ENCODE data around the gene KRT26.

The KRT26 gene

DNA sequence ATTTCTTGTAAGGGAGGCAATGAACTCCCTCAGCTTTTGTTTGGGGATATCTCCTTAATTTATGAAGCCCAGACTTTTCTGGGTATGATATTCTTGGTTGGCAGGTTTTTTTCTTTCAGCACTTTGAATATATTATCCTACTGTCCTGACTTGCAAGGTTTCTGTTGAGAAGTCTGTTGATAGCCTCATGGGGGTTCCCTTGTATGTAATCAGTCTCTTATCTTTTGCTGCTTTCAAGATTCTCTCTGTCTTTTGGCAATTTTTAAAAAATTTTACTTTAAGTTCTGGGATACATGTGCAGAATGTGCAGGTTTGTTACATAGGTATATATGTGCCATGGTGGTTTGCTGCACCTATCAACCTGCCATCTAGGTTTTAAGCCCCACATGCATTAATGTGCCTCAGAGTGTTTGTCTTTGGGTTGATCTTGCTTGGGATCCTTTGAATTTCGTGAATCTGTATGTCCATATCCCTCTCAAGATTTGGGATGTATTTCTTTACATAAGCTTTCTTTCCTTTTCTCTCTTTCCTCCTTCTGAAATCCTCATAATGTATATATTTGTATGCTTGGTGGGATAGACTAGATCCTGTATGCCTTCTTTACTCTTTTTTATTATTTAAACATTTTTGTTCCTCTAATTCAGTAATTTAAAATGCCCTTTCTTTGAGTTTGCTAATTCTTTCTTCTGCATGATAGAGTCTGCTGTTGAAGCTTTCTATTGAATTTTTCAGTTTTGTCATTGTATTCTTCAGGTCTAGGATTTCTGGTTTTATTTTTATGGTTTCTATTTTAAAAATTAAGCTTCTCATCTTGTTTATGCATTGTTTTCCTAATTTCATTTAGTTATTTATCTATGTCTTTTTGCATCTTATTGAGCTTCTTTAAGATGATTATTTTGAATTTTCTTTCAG lies 11.6 kb downstream of the KRT26 start:
- H3K9me3 ChIP-seq (ENCODE audit: control insufficient read depth, insufficient read depth, low read depth, low read length) = no peaks in the 10 kb centered on the region

DNA sequence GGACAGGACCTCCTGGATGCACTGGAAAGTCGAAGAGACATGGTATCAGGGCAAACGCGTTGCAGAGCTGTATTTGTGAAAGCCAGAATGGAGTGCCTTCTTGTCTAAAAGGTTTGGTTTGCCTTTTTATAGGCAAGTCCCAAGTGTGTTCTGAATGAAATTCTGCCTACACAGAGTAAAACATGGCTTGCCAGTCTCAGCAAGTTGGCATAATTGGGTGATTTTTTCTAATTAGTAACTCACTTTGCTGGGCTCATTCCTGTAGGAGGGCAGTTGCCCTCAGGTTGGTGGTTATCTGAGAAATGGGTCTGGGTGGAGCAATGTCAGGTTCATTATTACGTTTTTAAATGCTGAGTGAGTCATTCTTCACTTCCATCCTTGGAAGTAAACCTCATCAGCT lies 16.8 kb downstream of the KRT26 start, which contains the start of gene KRT25:
KRT25 (minus strand) TSS at position 101 of the 400 bp plus-strand sequence; CDS start at position 41, 60 bp downstream.
- TF ChIP-seq, protein P1, sequence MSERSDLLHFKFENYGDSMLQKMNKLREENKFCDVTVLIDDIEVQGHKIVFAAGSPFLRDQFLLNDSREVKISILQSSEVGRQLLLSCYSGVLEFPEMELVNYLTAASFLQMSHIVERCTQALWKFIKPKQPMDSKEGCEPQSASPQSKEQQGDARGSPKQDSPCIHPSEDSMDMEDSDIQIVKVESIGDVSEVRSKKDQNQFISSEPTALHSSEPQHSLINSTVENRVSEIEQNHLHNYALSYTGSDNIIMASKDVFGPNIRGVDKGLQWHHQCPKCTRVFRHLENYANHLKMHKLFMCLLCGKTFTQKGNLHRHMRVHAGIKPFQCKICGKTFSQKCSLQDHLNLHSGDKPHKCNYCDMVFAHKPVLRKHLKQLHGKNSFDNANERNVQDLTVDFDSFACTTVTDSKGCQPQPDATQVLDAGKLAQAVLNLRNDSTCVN (tag by site-specific recombination; optimal IDR thresholded peaks at IDR 0.05) = no peak
- TF ChIP-seq ZNF521 (tag by site-specific recombination; IDR thresholded peaks at IDR 0.05) (no peak), ZNF404 (tag by site-specific recombination; IDR thresholded peaks at IDR 0.05) (no peak), ZNF514 (tag by site-specific recombination; IDR thresholded peaks at IDR 0.05) (no peak), ZNF664 (tag by site-specific recombination; IDR thresholded peaks at IDR 0.05) (no peak), ZSCAN30 (tag by site-specific recombination; IDR thresholded peaks at IDR 0.05) (no peak), ZNF16 (tag by site-specific recombination; IDR thresholded peaks at IDR 0.05; ENCODE audit: low read depth) (no peak), ZNF184 (tag by site-specific recombination; IDR thresholded peaks at IDR 0.05) (no peak)
- TF ChIP-seq, protein P2, sequence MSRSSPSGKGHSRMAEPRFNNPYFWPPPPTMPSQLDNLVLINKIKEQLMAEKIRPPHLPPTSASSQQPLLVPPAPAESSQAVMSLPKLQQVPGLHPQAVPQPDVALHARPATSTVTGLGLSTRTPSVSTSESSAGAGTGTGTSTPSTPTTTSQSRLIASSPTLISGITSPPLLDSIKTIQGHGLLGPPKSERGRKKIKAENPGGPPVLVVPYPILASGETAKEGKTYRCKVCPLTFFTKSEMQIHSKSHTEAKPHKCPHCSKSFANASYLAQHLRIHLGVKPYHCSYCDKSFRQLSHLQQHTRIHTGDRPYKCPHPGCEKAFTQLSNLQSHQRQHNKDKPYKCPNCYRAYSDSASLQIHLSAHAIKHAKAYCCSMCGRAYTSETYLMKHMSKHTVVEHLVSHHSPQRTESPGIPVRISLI (tag by site-specific recombination; IDR thresholded peaks at IDR 0.05) = no peak
- TF ChIP-seq, protein P3, sequence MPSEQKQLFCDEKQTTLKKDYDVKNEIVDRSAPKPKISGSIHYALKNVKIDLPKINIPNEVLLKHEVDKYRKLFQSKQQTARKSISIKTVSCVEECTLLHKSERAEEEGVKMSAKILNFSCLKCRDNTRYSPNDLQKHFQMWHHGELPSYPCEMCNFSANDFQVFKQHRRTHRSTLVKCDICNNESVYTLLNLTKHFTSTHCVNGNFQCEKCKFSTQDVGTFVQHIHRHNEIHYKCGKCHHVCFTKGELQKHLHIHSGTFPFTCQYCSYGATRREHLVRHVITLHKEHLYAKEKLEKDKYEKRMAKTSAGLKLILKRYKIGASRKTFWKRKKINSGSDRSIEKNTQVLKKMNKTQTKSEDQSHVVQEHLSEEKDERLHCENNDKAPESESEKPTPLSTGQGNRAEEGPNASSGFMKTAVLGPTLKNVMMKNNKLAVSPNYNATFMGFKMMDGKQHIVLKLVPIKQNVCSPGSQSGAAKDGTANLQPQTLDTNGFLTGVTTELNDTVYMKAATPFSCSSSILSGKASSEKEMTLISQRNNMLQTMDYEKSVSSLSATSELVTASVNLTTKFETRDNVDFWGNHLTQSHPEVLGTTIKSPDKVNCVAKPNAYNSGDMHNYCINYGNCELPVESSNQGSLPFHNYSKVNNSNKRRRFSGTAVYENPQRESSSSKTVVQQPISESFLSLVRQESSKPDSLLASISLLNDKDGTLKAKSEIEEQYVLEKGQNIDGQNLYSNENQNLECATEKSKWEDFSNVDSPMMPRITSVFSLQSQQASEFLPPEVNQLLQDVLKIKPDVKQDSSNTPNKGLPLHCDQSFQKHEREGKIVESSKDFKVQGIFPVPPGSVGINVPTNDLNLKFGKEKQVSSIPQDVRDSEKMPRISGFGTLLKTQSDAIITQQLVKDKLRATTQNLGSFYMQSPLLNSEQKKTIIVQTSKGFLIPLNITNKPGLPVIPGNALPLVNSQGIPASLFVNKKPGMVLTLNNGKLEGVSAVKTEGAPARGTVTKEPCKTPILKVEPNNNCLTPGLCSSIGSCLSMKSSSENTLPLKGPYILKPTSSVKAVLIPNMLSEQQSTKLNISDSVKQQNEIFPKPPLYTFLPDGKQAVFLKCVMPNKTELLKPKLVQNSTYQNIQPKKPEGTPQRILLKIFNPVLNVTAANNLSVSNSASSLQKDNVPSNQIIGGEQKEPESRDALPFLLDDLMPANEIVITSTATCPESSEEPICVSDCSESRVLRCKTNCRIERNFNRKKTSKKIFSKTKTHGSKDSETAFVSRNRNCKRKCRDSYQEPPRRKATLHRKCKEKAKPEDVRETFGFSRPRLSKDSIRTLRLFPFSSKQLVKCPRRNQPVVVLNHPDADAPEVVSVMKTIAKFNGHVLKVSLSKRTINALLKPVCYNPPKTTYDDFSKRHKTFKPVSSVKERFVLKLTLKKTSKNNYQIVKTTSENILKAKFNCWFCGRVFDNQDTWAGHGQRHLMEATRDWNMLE (tag by site-specific recombination; conservative IDR thresholded peaks at IDR 0.05; ENCODE audit: low read depth) = no peak
- TF ChIP-seq, protein P4, sequence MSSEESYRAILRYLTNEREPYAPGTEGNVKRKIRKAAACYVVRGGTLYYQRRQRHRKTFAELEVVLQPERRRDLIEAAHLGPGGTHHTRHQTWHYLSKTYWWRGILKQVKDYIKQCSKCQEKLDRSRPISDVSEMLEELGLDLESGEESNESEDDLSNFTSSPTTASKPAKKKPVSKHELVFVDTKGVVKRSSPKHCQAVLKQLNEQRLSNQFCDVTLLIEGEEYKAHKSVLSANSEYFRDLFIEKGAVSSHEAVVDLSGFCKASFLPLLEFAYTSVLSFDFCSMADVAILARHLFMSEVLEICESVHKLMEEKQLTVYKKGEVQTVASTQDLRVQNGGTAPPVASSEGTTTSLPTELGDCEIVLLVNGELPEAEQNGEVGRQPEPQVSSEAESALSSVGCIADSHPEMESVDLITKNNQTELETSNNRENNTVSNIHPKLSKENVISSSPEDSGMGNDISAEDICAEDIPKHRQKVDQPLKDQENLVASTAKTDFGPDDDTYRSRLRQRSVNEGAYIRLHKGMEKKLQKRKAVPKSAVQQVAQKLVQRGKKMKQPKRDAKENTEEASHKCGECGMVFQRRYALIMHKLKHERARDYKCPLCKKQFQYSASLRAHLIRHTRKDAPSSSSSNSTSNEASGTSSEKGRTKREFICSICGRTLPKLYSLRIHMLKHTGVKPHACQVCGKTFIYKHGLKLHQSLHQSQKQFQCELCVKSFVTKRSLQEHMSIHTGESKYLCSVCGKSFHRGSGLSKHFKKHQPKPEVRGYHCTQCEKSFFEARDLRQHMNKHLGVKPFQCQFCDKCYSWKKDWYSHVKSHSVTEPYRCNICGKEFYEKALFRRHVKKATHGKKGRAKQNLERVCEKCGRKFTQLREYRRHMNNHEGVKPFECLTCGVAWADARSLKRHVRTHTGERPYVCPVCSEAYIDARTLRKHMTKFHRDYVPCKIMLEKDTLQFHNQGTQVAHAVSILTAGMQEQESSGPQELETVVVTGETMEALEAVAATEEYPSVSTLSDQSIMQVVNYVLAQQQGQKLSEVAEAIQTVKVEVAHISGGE (tag by site-specific recombination; conservative IDR thresholded peaks at IDR 0.05; ENCODE audit: low read depth) = no peak
- TF ChIP-seq, protein P5, sequence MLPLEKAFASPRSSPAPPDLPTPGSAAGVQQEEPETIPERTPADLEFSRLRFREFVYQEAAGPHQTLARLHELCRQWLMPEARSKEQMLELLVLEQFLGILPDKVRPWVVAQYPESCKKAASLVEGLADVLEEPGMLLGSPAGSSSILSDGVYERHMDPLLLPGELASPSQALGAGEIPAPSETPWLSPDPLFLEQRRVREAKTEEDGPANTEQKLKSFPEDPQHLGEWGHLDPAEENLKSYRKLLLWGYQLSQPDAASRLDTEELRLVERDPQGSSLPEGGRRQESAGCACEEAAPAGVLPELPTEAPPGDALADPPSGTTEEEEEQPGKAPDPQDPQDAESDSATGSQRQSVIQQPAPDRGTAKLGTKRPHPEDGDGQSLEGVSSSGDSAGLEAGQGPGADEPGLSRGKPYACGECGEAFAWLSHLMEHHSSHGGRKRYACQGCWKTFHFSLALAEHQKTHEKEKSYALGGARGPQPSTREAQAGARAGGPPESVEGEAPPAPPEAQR (tag by site-specific recombination; IDR thresholded peaks at IDR 0.05) = no peak
- ChIA-PET CTCF (interaction anchor here (0.8 to 0.9 kb wide), 3 partner anchors 63 to 911 kb away, joined by 3 read pairs; no protein-coding TSS in a partner anchor), POLR2A (no interaction called here)
- no peaks in the 10 kb centered on the region for H3K36me3 ChIP-seq (ENCODE audit: control insufficient read depth in 2 of 2, insufficient read depth in 1 of 2, low read length in 2 of 2)
- H3K4me1 ChIP-seq (ENCODE audit: control insufficient read depth, insufficient read depth, low read length) = no peaks in the 10 kb centered on the region
- H3K9me3 ChIP-seq (ENCODE audit: control insufficient read depth, insufficient read depth, low read depth, low read length) = no peaks in the 10 kb centered on the region
- H3K4me3 ChIP-seq (ENCODE audit: low read depth, low read length) = no peak within 1 kb of the TSS
- no peak within 1 kb of the TSS for H3K27ac ChIP-seq (ENCODE audit: extremely low read depth, low read depth, low read length)

More for the DNA sequence above, 11.6 kb downstream of the KRT26 start:
- Histone ChIP-seq H3K4me3 (ENCODE audit: low read depth, low read length) (no peak overlapping the region), H3K4me1 (ENCODE audit: control insufficient read depth, insufficient read depth, low read length) (no peaks in the 10 kb centered on the region), H3K36me3 (ENCODE audit: control insufficient read depth in 2 of 2, insufficient read depth in 1 of 2, low read length in 2 of 2) (no peaks in the 10 kb centered on the region), H3K27ac (ENCODE audit: extremely low read depth, low read depth, low read length) (no peak overlapping the region)
- ChIA-PET POLR2A (no interaction called here), CTCF (interaction anchor here (0.6 to 0.7 kb wide), 3 partner anchors 25 to 1285 kb away, joined by 3 to 4 read pairs (median 3); no protein-coding TSS in a partner anchor)
- peak; percentile 94 for TF ChIP-seq ZNF791 (tag by site-specific recombination; IDR thresholded peaks at IDR 0.05)
- TF ChIP-seq, protein P6, sequence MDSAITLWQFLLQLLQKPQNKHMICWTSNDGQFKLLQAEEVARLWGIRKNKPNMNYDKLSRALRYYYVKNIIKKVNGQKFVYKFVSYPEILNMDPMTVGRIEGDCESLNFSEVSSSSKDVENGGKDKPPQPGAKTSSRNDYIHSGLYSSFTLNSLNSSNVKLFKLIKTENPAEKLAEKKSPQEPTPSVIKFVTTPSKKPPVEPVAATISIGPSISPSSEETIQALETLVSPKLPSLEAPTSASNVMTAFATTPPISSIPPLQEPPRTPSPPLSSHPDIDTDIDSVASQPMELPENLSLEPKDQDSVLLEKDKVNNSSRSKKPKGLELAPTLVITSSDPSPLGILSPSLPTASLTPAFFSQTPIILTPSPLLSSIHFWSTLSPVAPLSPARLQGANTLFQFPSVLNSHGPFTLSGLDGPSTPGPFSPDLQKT (IDR thresholded peaks at IDR 0.05; ENCODE audit: borderline replicate concordance, low read depth, low read length) = no peak
- peak; percentile 94 for TF ChIP-seq SETDB1 (IDR thresholded peaks at IDR 0.05; ENCODE audit: insufficient read length, low read length)

All from HEK293 (cell line).